ENCODE measurements around the gene FTO.
A peak's percentile ranks its signal among the peaks of the same experiment; 100 is the strongest.

Gene FTO

DNA sequence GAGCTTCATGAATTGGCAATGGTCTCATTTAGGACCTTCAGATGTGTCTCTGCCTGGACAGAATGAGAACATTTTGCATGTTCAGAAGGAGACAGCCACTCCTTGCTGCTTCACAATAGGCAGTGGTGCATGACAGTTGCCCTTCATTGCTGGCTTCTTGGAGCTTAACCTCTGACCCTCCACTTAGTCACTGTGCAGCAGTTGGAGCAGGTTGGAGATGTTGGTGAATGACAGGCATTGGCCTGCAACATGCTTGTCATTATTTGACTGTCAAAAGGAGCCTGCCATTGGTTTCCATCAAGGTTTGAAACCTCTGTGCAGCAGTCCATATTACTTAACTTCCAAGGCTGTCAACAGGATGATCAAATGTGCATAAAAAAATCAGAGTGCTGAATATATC lies 22.7 kb downstream of the FTO start:
- no peak overlapping the region for H3K27ac ChIP-seq
- no peak for TF ChIP-seq ZFX (IDR thresholded peaks at IDR 0.05)
- TF ChIP-seq, protein P1, sequence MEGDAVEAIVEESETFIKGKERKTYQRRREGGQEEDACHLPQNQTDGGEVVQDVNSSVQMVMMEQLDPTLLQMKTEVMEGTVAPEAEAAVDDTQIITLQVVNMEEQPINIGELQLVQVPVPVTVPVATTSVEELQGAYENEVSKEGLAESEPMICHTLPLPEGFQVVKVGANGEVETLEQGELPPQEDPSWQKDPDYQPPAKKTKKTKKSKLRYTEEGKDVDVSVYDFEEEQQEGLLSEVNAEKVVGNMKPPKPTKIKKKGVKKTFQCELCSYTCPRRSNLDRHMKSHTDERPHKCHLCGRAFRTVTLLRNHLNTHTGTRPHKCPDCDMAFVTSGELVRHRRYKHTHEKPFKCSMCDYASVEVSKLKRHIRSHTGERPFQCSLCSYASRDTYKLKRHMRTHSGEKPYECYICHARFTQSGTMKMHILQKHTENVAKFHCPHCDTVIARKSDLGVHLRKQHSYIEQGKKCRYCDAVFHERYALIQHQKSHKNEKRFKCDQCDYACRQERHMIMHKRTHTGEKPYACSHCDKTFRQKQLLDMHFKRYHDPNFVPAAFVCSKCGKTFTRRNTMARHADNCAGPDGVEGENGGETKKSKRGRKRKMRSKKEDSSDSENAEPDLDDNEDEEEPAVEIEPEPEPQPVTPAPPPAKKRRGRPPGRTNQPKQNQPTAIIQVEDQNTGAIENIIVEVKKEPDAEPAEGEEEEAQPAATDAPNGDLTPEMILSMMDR (conservative IDR thresholded peaks at IDR 0.05) = no peak

DNA sequence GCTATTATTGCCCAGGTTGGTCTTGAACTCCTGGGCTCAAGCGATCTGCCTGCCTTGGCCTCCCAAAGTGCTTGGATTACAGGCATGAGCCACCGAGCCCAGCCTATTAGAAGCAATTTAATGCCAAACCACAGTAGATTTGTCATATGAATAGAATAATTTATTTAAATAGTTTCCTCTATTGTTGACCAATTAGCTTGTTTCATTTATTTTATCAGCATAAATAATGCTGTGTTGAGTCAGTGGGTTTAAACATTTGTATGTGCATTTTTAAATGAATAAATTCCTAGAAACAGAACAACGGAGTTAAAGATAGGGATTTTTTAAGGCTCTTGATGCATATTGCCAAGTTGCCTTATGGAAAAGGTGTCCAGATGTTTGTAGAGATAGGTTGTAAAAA lies 26.7 kb downstream of the FTO start:
- H3K27ac ChIP-seq = no peak overlapping the region
- no peak for TF ChIP-seq ZFX (IDR thresholded peaks at IDR 0.05)
- TF ChIP-seq, protein P1 (conservative IDR thresholded peaks at IDR 0.05) = no peak

DNA sequence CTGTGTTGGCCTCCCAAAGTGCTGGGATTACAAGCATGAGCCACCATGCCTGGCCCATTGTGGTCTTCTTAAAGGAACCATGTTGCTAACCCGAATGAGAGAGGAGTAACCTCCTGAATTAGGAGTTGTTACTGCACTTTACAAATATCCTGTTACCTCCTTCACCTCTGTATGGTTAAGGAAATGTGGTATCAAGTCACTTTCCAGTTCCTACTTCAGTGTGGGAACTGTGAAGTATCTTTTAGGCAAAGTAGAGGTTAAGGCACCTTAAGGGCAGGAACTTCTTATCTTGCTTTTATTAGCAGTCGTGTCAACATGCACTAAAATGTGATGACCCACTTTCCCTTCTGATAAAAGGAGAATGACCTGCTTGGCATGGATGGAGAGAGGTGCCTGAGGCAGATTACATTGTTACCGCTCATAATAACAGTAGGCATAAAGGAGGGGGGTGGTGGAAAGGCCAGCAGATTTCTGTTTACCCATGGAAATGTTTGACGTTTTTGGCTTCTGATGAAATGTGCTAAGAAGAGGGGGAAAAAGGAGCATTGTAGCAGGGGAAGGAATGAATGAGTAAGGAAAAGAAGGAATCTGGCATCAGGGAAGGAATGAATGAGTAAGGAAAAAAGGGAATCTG lies 28.5 kb downstream of the FTO start:
- peak overlapping the region; percentile 79 for H3K27ac ChIP-seq
- TF ChIP-seq, protein P1 (conservative IDR thresholded peaks at IDR 0.05) = no peak
- no peak for TF ChIP-seq ZFX (IDR thresholded peaks at IDR 0.05)

DNA sequence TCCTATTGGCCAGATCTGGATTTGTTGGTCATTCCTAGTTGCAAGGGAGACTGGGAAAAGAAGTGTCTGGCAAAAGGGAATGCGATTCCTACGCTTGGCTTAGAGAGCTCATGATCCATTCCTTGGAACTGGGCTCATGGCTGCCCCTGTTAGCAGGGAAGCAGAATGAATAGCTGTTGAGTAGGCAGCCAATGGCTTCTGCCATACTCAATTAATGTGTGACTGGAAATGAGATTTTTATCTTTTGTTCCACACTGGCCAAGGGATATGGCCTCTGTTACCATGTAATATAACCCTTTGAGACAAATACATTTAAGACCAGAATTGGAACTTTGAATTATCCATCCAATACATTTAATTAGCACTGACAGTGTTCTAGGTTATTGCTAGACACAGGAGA lies 31.0 kb downstream of the FTO start:
- no peak overlapping the region for H3K27ac ChIP-seq
- TF ChIP-seq ZFX (IDR thresholded peaks at IDR 0.05) = no peak
- TF ChIP-seq, protein P1 (conservative IDR thresholded peaks at IDR 0.05) = no peak

DNA sequence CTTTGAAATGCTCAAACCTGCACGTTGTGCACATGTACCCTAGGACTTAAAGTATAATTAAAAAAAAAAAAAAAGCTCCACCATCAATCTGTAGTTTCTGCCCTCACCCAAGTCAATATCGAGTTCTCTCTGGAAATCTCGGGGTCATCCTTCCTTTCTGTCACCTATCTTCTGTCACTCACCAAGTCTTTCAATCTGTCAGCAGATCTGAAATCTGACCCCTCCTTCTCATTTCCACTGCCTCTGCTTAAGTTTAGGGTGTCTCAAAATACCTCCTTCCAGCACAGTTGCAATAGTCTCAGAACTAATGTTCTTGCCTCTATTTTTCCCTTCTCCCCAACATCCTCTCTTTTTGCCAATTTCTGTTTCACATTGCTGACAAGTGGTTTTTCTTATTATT lies 32.3 kb downstream of the FTO start:
- no peak for TF ChIP-seq ZFX (IDR thresholded peaks at IDR 0.05)
- TF ChIP-seq, protein P1 (conservative IDR thresholded peaks at IDR 0.05) = no peak

DNA sequence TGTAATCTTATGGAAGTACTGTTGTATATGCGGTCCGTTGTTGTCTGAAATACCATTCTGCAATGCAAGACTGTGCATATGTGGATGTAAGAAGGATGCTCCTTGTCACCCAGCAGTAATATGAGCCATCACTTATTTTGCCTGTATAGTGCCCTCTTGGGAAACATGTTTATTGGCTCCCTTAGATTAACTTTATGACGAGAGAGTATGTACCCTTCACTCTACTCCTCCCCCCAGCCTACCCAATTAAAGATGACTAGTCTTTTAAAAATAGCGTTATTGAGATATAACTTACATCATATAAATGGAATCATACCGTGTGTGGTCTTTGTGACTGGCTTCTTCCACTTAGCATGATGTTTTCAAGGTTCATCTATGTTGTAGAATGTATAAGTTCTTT lies 33.6 kb downstream of the FTO start:
- TF ChIP-seq, protein P1 (conservative IDR thresholded peaks at IDR 0.05) = no peak
- TF ChIP-seq ZFX (IDR thresholded peaks at IDR 0.05) = no peak
- H3K27ac ChIP-seq = no peak overlapping the region

More for the DNA sequence above, 32.3 kb downstream of the FTO start:
- no peak overlapping the region for H3K27ac ChIP-seq

DNA sequence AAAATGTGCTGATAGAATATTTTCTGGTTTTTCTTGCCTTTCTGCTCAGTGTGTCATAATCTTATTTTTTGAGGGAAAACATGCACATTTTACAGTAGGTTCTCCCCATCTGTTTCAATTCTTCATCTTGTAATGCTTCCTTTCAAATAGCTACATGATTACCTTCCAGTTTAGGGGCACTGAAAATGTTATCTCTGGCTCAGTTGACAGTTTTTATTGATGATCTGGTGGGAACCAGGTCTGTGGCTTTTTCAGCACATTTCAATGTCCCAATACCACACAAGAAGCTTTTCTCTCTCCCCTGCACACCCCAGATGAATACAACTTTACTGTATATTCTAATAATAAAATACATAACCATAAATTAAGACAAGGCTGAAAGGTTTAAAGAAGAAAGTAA lies 36.5 kb downstream of the FTO start:
- no peak overlapping the region for H3K27ac ChIP-seq
- TF ChIP-seq, protein P1 (conservative IDR thresholded peaks at IDR 0.05) = no peak
- TF ChIP-seq ZFX (IDR thresholded peaks at IDR 0.05) = no peak
